Effector memory CD8-positive, alpha-beta T cell (primary cell): ENCODE data around the gene PURA.

ENCODE experiments used
- ATAC-seq: fragments of 150-1000 bp; cut with Tn5 transposase; replicated peaks from 2 replicates; pipeline ENCODE4 v1.10.0; 2021; ENCODE audit warnings: mild to moderate bottlenecking, moderate library complexity
- DNase-seq, 3 experiments: peaks; one replicate each; pipeline ENCODE4 v3.0.0; 2021
- H3K27ac Mint-ChIP-seq, 2 donors: one replicate each; pipeline ENCODE4 v1.8.0; 2022; ENCODE audit warnings: mild to moderate bottlenecking in 2 of 2, mixed read lengths in 2 of 2, moderate library complexity in 2 of 2
- H3K27me3 Mint-ChIP-seq, 2 donors: one replicate each; pipeline ENCODE4 v1.8.0; 2022; ENCODE audit warnings: mixed read lengths in 2 of 2
- H3K36me3 Mint-ChIP-seq: one replicate; pipeline ENCODE4 v1.8.0; 2022; ENCODE audit warnings: mild to moderate bottlenecking, moderate library complexity, mixed read lengths; ENCODE audit not compliant: insufficient read depth
- H3K4me1 Mint-ChIP-seq, 2 donors: one replicate each; pipeline ENCODE4 v1.8.0; 2022; ENCODE audit warnings: low read depth in 2 of 2, mixed read lengths in 2 of 2
- H3K4me3 Mint-ChIP-seq, 2 donors: one replicate each; pipeline ENCODE4 v1.8.0; 2022; ENCODE audit warnings: mild to moderate bottlenecking in 2 of 2, mixed read lengths in 2 of 2, moderate library complexity in 2 of 2
- H3K9me3 Mint-ChIP-seq, 2 donors: one replicate each; pipeline ENCODE4 v1.8.0; 2022; ENCODE audit warnings: mixed read lengths in 2 of 2

PURA gene

DNA sequence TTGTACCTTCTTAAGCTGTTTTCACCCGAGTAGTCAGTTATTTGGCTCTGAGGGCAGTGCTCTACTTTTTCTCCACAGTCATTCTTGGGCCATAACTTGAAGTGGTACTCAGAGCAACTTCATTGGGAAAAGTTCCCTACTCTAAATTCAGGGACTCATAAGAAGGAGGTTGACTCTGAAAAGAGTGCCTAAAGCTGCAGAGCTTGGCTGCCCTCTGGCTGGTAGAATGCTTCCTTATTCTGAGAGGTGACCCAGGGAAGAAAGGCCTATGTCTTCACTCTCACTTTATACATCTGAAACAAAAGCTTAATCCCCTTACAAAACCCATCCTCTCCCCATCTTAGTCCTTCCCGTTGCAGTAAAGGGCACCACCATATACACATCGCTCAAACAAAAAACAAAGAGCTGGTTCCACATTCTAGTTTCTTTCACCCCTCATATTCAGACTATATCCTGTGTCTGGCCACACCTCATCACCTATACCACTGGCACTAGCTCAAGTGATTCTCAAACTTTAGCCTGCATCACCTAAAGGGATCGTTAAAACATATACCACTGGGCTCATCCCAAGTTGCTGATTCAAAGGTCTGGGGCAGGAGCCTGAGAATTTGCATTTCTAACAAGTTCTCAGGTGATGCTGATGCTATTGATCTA lies 19.7 kb downstream of the PURA start:
- DNase-seq (no peak), ATAC-seq (no peak)
- Mint-ChIP-seq H3K27me3 (no peaks in the 10 kb centered on the region), H3K4me1 (peaks cover 30 to 54% of the 10 kb centered on the region in 2 donors), H3K27ac (peak overlapping the region in 1 of 2 donors; percentile 1), H3K36me3 (no peaks in the 10 kb centered on the region), H3K9me3 (no peaks in the 10 kb centered on the region), H3K4me3 (peak overlapping the region in 1 of 2 donors; percentile 9)

DNA sequence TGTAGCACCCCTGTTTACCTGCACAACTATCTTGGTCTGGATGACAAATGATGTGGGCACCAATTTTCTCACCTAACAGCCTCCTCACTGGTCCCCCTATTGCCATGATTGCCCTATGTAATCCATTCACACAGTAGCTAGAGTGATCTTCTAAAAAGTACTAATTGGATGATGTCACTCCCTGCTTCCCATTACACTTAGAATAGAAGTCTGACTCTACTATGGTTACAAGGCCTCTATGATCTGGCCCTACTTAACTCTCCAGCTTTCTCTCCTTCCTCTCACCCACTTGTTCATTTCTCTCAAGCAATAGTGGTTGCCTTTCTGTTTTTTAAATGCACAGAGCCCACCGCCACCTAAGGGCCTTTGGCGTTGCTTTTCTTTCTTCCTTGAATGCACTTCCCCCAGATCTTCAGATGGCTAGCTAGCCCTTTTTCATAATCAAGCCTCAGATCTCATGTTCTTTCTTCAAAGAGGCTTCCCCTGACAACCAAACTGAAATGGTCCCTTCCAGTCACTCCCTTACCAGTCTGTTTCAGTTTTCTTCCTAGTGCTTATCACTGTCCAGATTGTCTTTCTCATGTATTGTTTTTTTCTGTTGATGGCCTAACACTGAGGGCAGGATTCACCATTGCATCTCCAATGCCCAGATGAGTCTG lies 20.5 kb downstream of the PURA start:
- H3K4me1 Mint-ChIP-seq = peaks cover 30 to 54% of the 10 kb centered on the region in 2 donors
- no peaks in the 10 kb centered on the region for H3K27me3 Mint-ChIP-seq
- no peaks in the 10 kb centered on the region for H3K36me3 Mint-ChIP-seq
- ATAC-seq (no peak), DNase-seq (no peak)
- H3K27ac Mint-ChIP-seq = peak overlapping the region in 1 of 2 donors; percentile 1
- no peaks in the 10 kb centered on the region for H3K9me3 Mint-ChIP-seq
- no peak overlapping the region for H3K4me3 Mint-ChIP-seq

DNA sequence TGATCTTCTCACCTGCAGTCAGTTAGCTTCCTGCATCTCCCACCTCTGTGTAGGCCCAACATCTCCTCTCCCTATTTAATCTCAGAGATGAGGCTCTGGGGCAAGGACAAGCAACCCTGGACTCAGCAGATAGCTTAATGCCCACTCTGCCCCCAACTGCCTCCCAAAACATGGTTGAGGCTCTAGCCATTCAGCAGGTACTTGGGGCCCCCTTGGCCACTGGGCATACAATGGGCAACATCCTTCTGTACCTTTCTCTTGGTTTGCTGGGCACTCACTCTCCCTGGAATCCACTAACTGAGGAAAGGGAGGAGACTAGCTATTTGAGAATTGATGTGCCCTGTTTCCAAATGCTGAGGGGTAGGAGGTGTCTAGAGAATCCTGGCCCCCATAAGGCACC lies 21.2 kb downstream of the PURA start:
- no peak for DNase-seq
- Mint-ChIP-seq H3K4me3 (no peak overlapping the region), H3K27ac (no peak overlapping the region), H3K4me1 (peaks cover 30 to 54% of the 10 kb centered on the region in 2 donors), H3K36me3 (no peaks in the 10 kb centered on the region), H3K9me3 (no peaks in the 10 kb centered on the region), H3K27me3 (no peaks in the 10 kb centered on the region)
- no peak for ATAC-seq

DNA sequence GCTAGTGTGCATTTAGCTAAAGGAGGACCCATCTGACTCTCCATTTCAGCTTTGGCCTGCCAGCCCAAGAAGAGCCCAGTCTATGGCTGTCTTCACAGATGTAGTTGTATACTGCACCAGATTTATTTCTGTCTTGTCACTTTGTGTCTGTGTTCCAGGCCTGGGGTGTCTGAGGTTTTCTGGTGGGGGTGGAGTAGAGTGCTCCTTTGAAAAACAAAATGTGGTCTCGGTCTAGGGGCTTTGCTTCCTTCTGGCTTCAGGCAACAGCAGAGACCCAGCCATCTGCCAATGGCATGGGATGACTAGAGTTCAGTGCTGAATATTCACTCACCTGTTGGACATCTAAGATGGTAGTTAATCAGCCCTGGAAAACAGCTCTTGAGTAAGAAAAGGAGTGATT lies 22.7 kb downstream of the PURA start:
- DNase-seq (no peak), ATAC-seq (no peak)
- H3K9me3 Mint-ChIP-seq = no peaks in the 10 kb centered on the region
- H3K4me1 Mint-ChIP-seq = peaks cover 27 to 46% of the 10 kb centered on the region in 2 donors
- H3K36me3 Mint-ChIP-seq = no peaks in the 10 kb centered on the region
- H3K4me3 Mint-ChIP-seq = no peak overlapping the region
- H3K27me3 Mint-ChIP-seq = no peaks in the 10 kb centered on the region
- no peak overlapping the region for H3K27ac Mint-ChIP-seq

DNA sequence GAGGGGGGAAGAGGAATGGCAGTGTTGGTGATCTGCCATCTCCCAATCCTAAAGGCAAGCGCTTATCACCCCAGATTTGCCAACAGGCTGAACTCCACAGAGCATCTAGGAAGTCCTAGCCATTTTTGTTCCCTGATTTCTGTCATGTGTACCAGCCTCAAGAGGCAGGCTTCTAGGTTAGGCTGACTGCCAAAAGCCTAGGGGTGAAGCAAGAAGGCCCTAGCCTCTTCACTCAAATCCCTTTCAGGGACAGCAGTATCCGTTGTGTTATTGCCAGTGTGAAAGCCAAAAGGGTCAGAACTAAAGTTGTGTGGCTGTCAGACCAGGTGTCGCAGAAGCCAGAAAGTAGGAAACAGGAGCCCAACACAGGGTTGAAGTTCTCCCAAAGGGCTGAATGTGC lies 26.5 kb downstream of the PURA start:
- Mint-ChIP-seq H3K27me3 (peaks cover 6 to 18% of the 10 kb centered on the region in 2 donors), H3K4me3 (no peak overlapping the region), H3K27ac (no peak overlapping the region), H3K9me3 (no peaks in the 10 kb centered on the region), H3K36me3 (no peaks in the 10 kb centered on the region), H3K4me1 (peaks cover 21 to 23% of the 10 kb centered on the region in 2 donors)
- ATAC-seq (no peak), DNase-seq (no peak)

DNA sequence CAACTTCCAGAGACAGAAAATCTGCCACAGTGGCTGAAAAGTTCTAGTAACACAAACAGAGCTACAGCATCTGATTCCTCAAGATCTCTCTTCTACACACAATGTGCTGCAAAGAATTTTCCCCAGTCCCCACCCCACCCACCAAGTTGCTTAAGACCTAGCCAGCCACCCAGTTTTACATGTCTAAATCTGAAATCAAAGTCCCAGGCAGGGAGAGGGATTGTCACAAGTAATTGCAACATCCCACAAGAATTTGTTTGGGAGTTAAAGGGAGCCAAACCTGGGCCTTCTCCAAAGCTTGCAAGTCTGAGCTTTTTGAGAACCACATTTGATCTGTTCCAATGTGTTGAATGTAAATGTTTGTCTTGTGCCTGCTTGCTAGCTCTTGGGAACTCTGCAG lies 27.3 kb downstream of the PURA start:
- no peaks in the 10 kb centered on the region for H3K9me3 Mint-ChIP-seq
- H3K4me1 Mint-ChIP-seq = peaks cover 18 to 21% of the 10 kb centered on the region in 2 donors
- ATAC-seq = no peak
- no peak overlapping the region for H3K4me3 Mint-ChIP-seq
- H3K36me3 Mint-ChIP-seq = no peaks in the 10 kb centered on the region
- DNase-seq = no peak
- peaks cover 8 to 26% of the 10 kb centered on the region in 2 donors for H3K27me3 Mint-ChIP-seq
- no peak overlapping the region for H3K27ac Mint-ChIP-seq

DNA sequence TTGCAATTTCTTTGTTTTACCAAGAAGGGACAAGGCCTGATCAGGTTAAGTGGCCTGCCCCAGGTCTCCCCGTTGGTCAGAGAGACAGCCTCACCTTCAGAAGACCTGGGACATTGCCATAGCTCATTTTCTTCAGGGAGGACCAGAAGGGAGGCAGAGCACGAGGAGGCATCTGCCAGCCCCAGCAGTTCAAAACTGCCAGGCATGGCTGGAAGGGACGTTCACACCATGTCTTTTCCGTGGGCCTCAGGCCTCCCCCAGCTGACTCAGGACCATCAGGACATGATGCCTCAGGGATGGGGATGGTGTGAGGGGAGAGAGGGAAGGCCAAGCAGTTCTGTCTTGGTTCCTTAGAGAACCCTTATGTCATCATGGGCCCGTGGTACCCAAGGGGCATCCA lies 28.3 kb downstream of the PURA start:
- DNase-seq = no peak
- peaks cover 17 to 21% of the 10 kb centered on the region in 2 donors for H3K4me1 Mint-ChIP-seq
- ATAC-seq = no peak

DNA sequence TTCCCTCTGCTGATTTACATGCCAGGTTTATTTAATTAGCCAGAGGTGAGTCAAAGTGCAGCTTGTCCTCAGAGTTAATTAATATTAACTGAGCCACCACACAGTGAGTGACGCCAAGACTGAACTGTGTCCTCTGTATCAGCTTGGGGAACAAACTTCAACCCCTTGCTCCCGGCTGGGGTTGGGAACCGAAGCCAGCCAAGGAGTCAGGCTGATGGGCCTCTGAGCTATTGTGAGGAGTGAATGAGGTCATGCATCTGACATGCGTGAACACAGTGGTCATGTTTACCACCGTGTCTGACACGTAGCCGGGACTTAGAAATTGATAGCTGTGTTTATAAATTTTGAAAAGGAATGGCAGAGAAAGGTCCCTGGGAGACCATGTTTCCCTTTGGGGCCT lies 28.9 kb downstream of the PURA start:
- Mint-ChIP-seq H3K36me3 (no peaks in the 10 kb centered on the region), H3K27ac (peak overlapping the region in 1 of 2 donors; percentile 38), H3K27me3 (peaks cover 8 to 42% of the 10 kb centered on the region in 2 donors), H3K4me3 (no peak overlapping the region), H3K9me3 (no peaks in the 10 kb centered on the region), H3K4me1 (peaks cover 11 to 25% of the 10 kb centered on the region in 2 donors)
- no peak for DNase-seq
- no peak for ATAC-seq

More for the DNA sequence above, 28.3 kb downstream of the PURA start:
- Mint-ChIP-seq H3K36me3 (no peaks in the 10 kb centered on the region), H3K27me3 (peaks cover 8 to 36% of the 10 kb centered on the region in 2 donors), H3K4me3 (no peak overlapping the region), H3K27ac (no peak overlapping the region), H3K9me3 (no peaks in the 10 kb centered on the region)

DNA sequence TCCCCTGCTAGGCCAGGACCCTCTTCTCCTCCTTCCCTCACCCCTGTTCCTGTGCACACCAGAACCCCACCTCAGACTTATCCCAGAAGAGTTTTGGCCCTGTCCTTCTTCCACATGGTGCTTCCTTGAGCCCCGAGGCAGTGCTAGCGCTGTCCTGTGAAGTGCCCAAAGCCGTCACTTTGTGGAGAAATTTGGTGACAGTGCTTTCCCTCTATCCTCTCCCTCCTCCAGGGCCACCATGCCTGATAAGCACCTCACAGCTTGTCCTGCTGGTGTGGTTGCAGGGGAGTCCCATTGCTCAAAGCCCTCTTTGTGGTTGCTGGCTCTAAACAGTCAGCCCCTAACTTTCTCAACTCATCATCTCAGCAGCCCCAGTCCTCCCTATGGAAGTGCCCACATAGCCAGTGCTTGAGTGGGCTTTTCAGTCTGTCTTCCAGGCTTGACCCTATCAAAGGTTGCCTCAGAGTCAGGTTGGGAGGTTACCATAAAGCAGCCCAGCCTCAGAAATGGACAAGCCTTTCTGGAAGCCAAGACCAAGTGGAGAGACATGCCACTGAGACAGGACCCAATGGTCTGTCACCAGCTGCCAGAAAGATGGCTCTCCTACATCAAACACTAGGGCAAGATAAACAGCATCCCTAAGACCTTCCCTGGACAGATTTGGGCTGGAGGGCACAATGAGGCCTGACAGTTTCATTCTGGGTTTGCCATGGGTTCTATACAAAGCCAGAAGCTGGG lies 29.8 kb downstream of the PURA start:
- Mint-ChIP-seq H3K27ac (peak overlapping the region; percentile 8 to 10), H3K9me3 (no peaks in the 10 kb centered on the region), H3K36me3 (no peaks in the 10 kb centered on the region), H3K4me3 (no peak overlapping the region), H3K4me1 (peaks cover 9 to 25% of the 10 kb centered on the region in 2 donors), H3K27me3 (peaks cover 8 to 46% of the 10 kb centered on the region in 2 donors)
- DNase-seq (no peak), ATAC-seq (peak; percentile 2)

DNA sequence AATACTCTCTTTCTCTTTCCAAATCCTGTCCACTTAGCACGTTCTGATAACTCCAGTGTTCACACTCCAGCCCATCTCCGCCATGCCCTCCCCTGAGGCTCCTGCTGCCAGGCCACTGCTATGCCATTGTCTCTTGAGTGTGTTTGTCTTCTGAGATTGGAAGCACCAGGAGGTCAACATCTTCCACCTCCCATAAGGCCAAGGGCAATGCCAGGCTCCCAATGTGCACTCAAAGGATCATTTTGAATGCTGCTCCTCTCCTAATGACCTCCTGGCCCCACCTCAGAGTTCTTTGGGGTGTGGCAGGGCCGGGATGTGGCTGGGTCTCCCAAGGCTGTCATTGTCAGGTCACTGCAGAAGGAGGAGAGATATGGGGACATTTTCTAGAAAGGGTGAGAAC lies 31.3 kb downstream of the PURA start:
- no peaks in the 10 kb centered on the region for H3K36me3 Mint-ChIP-seq
- peak overlapping the region; percentile 57 to 71 for H3K4me3 Mint-ChIP-seq
- H3K27me3 Mint-ChIP-seq = peaks cover 8 to 46% of the 10 kb centered on the region in 2 donors
- no peak overlapping the region for H3K27ac Mint-ChIP-seq
- ATAC-seq (no peak), DNase-seq (no peak)
- no peaks in the 10 kb centered on the region for H3K9me3 Mint-ChIP-seq
- H3K4me1 Mint-ChIP-seq = peaks cover 9 to 25% of the 10 kb centered on the region in 2 donors

DNA sequence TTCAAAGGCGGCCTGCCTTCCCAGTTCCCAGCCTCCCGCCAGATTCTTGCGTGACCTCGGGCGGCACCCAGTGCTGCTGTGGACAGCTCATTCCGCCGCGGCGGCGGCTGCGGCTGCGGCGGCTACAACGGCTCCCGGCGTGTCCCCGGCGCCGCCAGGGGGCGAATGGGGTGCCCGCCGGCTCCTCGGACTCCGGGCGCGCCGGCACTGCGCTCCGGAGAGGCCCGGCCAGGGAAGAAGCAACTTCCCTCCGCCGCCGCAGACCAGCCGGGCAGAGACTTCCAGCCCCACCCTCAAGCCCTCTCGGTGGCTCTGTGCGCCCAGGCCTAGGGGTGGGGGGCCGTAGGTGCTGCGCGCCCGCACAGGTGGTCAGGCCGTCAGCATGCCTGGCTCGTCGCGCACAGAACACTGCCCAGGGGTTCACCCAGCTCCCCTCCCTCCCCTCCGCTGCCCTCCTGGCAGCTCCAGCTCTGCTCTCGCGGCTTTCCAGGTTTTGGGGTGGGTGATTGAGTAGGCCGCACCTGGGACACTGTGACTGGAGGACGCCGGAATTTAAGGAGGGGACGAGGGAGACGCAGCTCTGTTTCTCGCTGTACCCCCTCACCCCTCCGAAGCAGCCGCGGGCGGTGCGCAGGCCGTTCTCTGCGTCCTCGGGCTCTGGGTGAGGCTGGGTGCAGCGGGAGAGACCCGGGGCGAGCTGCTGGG lies 32.1 kb downstream of the PURA start:
- Mint-ChIP-seq H3K4me3 (peak overlapping the region; percentile 57 to 71), H3K4me1 (peaks cover 9 to 25% of the 10 kb centered on the region in 2 donors), H3K27ac (no peak overlapping the region), H3K27me3 (peaks cover 8 to 46% of the 10 kb centered on the region in 2 donors), H3K9me3 (no peaks in the 10 kb centered on the region), H3K36me3 (no peaks in the 10 kb centered on the region)
- ATAC-seq (peak; percentile 80), DNase-seq (peak; percentile 25 to 48 (median 38))

DNA sequence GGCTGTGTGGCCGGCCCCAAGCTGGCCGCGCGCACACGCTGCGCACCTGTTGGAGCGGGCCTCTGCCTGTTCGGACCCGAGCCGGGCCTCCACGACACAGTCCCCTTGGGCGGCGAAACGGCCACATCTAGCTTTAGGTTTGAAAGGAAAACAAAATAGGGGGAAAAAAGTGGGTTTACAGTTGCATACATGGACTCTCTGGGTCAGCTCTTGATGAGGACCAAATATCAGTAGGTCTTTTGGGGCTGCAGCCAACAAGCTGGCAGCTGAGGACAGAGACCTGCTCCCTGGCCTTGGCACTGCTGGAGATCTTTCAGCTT lies 32.6 kb downstream of the PURA start:
- Mint-ChIP-seq H3K4me3 (peak overlapping the region; percentile 27 to 29), H3K9me3 (no peaks in the 10 kb centered on the region), H3K36me3 (no peaks in the 10 kb centered on the region), H3K4me1 (peaks cover 9 to 25% of the 10 kb centered on the region in 2 donors), H3K27me3 (peaks cover 8 to 46% of the 10 kb centered on the region in 2 donors), H3K27ac (no peak overlapping the region)
- ATAC-seq (no peak), DNase-seq (no peak)

DNA sequence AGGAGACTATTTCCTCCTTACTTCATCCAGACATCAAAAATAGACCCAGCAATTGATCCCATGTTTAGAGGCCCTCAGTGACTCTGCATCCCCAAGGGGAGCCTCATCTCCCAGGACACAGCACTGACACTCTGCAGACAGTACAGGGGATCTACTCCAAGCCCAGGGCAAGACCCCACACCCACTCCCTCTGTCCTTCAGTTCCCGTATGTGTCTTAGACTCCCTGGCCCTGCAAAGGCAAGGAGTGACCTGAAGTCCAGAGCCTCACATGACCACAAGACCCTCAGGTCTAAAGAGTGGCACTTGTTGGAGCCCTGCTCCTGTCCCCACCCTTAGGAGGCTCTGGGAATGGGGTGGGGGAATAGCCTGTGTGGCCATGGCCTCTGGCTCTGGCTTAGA lies 33.6 kb downstream of the PURA start:
- DNase-seq (no peak), ATAC-seq (no peak)
- Mint-ChIP-seq H3K27ac (no peak overlapping the region), H3K36me3 (no peaks in the 10 kb centered on the region), H3K9me3 (no peaks in the 10 kb centered on the region), H3K4me3 (no peak overlapping the region), H3K27me3 (peaks cover 8 to 46% of the 10 kb centered on the region in 2 donors), H3K4me1 (peaks cover 9 to 26% of the 10 kb centered on the region in 2 donors)
